IMR-90 (cell line): Measurements from ENCODE around the gene RYR2.

Experiments used
- BHLHE40 ChIP-seq: fragments of 150-350 bp; IDR thresholded peaks from 2 replicates; pipeline ENCODE4 v1.6.1; 2016; ENCODE audit warnings: mild to moderate bottlenecking, low read depth, low read length
- CEBPB ChIP-seq: IDR thresholded peaks from 2 replicates; pipeline ENCODE4 v1.6.1; 2012; ENCODE audit warnings: low read depth, low read length, improper control_type of control experiment
- CHD1 ChIP-seq: IDR thresholded peaks from 2 replicates; pipeline ENCODE4 v1.6.1; 2012; ENCODE audit warnings: low read depth, low read length, improper control_type of control experiment
- CTCF ChIP-seq: conservative IDR thresholded peaks from 2 replicates; pipeline ENCODE4 v1.5.1; 2012; ENCODE audit warnings: mild to moderate bottlenecking, low read depth, low read length, improper control_type of control experiment
- MAFK ChIP-seq: IDR thresholded peaks from 2 replicates; pipeline ENCODE4 v1.6.1; 2012; ENCODE audit warnings: low read depth, low read length, improper control_type of control experiment
- MXI1 ChIP-seq: IDR thresholded peaks from 2 replicates; pipeline ENCODE4 v1.6.1; 2012; ENCODE audit warnings: low read depth, mild to moderate bottlenecking, low read length, moderate library complexity, borderline replicate concordance
- NFE2L2 ChIP-seq: fragments of 150-350 bp; IDR thresholded peaks from 2 replicates; pipeline ENCODE4 v1.6.1; 2016; ENCODE audit warnings: low read depth, mild to moderate bottlenecking, low read length
- POLR2A ChIP-seq: IDR thresholded peaks from 2 replicates; pipeline ENCODE4 v1.6.1; 2012; ENCODE audit warnings: mild to moderate bottlenecking, low read depth, low read length
- RAD21 ChIP-seq: IDR thresholded peaks from 2 replicates; pipeline ENCODE4 v1.6.1; 2012; ENCODE audit warnings: low read length, improper control_type of control experiment

DNA sequence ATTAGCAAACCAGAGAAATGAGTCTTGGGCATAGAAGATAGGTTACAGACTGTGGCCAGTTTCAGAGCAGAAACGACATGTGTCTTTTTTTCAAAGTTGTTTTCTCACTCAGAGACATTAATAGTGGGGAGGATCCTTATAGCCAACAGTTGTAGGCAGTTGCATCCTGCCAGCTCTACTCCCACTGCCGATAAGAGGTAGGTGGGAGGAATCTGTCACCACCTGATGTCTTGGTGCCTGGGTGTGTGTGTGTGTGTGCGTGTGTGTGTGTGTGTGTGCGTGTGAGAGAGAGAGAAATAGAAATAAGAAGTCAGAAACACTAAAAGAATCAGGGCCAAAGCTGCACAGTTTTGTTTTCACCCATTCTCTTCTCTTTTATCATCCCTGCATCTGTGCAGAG is 629.3 kb downstream of the RYR2 start:
- TF ChIP-seq CTCF (no peak), MAFK (no peak), POLR2A (no peak), RAD21 (no peak), CHD1 (no peak), CEBPB (no peak), BHLHE40 (no peak), NFE2L2 (no peak), MXI1 (no peak)
